Stimulated activated CD8-positive, alpha-beta memory T cell treated with anti-CD3 and anti-CD28 coated beads, Interleukin-2, amount 100 ng/mL, for 48 hours (primary cell): ENCODE results near the gene DNAJB2.
A peak's percentile ranks its signal among the peaks of the same experiment; 100 is the strongest.

Experiments used
- DNase-seq, 2 donors: peaks; one replicate each; pipeline ENCODE4 v3.0.0-alpha.2; 2020; ENCODE audit warnings: low read depth in 2 of 2

Gene DNAJB2

DNA sequence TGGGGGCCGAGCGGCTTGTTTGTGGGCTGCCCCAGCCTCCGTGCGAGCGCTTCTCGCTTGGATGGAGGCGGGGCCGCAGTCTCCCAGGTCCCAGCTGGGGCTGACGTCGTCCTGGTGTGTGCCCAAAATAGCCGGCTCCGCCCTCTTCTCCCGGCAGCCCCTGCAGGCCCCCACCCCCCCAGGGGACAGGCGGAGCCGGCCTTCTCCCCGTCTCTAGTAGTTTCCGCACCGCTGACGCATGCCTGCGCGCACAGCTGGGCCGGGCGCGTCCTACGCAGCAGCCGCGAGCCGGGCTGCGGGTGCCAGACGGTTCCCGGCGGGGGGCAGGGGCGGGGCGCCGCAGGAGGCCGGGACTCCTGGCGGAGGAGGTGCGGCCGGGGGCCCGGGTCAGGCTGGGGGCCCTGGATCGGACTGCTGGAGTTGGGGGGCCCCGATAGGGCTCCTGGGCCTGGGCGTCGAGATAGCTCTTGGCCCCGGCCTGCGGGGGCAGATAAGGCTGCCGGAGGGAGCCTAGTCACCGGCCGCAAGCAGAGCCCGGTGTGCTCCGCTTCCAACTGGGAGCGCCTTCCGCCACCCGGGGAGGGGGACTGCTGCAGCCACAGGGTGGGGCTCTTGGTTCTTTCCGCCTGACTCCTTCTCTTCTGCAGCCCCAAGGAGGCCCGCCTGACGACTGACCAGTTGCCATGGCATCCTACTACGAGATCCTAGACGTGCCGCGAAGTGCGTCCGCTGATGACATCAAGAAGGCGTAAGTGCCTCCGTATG is at the start of gene DNAJB2:
TSS of gene DNAJB2 (plus strand) at position 216 of the 765 bp plus-strand sequence. CDS start at position 684, 468 bp downstream.
- peak; percentile 99 to 100 for DNase-seq

DNA sequence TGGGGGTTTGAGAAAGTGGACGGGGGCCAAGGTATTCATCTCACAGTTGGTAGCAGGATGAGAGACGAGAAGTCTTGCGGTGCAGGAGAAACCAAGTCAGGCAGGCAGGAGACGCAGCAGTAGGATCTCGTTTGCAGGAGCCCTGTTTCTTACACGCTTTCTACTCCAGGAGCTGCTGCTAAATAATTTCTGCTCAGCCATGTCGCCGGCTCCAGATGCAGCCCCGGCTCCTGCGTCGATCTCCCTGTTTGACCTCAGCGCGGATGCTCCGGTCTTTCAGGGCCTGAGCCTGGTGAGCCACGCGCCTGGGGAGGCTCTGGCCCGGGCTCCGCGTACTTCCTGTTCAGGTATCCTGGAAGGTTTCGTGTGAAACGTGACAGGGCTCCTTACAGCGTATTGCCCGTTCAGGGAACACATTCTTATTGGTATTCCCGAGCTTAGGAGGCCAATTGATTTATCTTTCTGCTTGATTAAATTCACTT is 49.1 kb upstream of the DNAJB2 start:
- no peak for DNase-seq

DNA sequence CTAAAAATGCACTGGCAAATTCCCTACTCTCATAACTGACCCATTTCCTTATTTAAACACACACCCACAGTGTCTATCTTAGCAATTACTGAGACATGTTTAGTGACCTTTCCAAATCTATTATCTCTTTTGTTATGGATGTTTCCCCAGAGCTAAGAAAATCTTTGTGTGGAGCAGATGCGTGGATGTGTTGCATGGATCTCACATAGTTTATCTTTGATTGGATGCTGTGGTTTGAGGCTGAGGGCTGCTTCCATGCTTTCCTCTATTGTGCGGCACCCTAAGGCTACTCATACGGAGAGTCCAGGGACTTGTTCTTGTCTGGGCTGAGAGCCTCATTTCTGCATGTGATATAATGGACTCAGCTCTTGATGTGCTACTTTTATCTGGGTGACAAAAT is 44.8 kb upstream of the DNAJB2 start:
- DNase-seq: no peak

DNA sequence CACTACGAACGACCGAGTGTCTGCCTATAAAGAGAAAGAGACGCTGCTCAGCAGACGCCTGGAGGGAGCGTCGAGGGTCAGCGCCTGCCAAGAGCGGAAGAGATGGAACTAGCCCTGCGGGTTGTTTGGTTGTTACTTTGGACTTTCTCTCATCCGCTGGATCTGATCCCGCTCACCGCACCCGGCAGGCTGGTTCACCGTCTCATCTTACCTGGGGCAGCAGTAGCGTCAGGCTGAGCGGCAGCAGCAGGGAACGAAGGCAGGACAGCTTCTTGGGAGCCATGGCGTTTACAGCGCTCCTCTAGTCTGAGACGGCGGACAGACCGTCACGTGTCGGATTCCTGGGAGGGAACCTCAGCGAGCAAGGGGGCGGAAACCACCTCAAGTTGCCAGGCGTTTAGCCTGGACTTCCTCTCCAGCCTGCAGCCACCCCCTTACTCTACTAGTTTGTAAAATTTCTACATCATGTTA is 35.8 kb upstream of the DNAJB2 start:
- DNase-seq: no peak

DNA sequence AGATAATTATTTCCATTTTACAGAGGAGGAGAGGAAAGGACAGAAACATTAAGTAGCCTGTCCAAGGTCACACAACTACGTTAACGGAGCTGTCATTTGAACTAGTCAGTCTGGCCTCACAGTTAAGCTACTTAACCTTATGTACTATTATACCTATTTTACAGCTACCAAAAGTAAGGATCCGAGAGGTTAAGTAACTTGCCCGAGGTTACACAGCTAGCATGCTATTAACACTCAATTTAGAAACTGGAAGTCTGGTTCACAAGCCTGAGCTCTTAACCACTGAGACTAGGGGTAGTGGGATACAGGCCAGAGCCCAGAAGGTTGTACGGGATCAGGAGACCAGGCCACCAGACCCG is 34.4 kb upstream of the DNAJB2 start:
- no peak for DNase-seq

DNA sequence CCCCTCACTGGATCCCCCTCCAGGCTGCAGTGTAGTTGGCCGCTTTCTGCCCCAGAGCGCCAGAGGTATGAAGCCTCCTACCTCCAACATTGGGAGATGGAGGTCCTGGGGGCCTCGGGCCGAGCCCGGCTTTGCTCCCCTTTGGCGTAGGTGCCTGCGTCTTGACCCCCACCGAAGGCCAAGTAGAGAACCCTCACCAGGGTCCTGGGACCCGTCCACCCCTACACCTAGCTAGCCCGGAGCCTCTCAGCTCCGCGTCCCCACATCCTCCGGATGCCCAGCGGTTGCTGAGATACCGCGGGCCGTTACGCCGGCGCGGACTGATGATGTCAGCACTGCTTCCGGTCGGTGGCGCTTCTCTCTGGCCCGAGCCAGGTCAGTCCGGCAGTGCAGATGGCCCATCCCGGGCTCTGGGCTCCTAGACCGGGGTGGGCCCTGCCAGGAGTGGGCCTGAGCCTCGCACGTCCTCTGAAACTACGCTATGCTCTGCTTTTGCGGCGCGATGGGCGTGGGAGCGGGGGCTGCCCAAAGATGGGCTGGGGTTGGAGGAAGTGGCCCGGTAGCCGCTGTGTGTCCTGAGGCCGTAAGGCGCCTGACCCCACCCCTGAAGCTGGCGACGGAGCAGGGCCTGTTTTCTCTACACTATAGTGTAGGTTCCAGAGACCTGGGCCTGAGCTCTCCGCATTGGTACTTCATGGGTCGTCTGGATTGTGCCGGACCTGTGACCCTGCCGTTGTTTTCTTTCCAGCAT is 33.8 kb upstream of the DNAJB2 start, which contains the start of the genes GLB1L and STK16:
TSS of gene GLB1L (minus strand) at position 297 of the 751 bp plus-strand sequence. CDS start 1,871 bp downstream, outside the sequence.
TSS of gene STK16 (plus strand) at position 332 of the 751 bp plus-strand sequence. CDS start 521 bp downstream, outside the sequence.
- peak; percentile 84 to 92 for DNase-seq

DNA sequence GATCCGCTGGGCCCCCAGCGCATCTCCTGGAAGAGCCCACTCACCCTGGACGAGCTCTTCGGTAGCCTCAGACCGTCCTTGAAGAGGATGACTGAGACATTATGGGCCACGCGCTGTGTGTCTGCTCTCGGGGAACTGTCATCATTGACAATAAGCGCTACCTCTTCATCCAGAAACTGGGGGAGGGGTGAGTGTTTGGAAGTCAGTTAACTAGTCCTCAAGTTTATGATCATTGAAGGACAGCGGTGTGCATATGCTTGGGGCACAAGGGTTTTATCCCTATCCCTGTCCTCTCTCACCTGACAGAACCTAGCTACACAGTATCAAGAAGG is 33.3 kb upstream of the DNAJB2 start:
- no peak for DNase-seq

DNA sequence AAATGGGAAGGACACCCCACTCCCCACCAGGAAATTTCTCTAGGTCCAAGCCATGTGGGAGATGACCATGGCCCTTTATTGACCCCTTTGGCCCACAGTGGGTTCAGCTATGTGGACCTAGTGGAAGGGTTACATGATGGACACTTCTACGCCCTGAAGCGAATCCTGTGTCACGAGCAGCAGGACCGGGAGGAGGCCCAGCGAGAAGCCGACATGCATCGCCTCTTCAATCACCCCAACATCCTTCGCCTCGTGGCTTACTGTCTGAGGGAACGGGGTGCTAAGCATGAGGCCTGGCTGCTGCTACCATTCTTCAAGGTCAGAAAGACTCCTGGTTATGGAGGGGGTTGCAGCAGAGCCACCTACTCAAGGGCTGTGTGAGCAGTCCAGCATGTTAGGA is 32.6 kb upstream of the DNAJB2 start:
- no peak for DNase-seq

DNA sequence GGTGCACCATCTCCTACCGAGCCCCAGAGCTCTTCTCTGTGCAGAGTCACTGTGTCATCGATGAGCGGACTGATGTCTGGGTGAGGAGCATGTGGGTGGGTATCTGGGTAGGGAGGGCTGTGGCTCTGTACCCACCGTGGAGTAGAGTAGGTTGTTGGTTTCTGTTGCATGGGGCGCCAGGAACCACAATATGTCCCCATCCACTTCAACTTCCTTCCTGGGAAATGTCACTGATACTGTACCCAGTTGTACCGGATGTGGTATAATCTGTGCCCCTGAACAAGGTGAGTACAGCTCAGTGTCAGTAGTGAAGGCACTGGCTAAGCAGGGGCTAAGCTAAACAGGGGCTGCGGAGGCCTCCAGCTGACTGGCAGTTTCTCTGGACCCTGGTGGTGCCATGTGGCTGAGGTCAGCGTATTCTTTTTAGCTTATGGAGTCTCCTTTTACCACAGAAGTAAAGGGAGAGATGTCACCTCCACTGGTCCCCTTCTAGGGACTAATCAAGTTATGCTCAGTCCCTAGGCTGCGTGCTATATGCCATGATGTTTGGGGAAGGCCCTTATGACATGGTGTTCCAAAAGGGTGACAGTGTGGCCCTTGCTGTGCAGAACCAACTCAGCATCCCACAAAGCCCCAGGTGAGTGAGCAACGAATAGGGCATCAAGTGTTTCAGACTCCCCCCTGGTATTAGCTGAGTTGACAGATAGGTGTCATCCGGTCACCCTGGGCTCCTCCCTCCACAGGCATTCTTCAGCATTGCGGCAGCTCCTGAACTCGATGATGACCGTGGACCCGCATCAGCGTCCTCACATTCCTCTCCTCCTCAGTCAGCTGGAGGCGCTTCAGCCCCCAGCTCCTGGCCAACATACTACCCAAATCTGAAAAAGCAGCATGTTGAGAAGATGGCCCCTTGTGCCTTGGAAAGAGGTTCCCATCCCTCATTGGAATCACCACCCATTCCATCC is 31.2 kb upstream of the DNAJB2 start:
- no peak for DNase-seq

GRCh38 chr2:219248845-219249202 is 30.3 kb upstream of the DNAJB2 start:
- DNase-seq: no peak

- no peak for DNase-seq
Measured at GRCh38 chr2:219249203-219249980, 29.8 kb upstream of the DNAJB2 start.

DNA sequence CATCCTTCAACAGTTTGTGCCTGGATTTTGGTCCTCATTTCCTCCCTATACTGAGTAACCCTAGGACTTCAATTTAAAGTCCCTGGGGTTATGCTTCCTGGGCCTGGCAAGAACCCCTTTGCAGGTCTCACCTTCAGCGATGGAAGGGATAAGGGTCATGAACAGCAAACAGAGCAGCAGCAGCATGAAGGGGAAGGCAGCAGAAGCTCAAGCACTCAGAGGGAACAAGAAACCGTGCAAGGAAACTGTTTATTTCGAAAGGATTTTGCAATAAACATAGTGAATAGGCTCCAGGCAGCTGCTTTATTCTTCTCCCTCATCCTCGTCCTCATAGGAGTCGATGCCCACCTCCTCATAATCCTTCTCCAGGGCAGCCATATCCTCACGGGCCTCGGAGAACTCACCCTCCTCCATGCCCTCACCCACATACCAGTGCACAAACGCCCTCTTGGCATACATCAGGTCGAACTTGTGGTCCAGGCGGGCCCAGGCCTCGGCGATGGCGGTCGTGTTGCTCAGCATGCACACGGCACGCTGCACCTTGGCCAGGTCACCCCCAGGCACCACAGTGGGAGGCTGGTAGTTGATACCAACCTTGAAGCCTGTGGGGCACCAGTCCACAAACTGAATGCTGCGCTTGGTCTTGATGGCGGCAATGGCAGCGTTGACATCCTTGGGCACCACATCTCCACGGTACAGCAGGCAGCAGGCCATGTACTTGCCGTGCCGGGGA is 29.0 kb upstream of the DNAJB2 start:
- no peak for DNase-seq

GRCh38 chr2:219251656-219252055 is 27.5 kb upstream of the DNAJB2 start:
- no peak for DNase-seq

- DNase-seq: no peak
Measured at GRCh38 chr2:219252084-219252483, 27.1 kb upstream of the DNAJB2 start.

DNA sequence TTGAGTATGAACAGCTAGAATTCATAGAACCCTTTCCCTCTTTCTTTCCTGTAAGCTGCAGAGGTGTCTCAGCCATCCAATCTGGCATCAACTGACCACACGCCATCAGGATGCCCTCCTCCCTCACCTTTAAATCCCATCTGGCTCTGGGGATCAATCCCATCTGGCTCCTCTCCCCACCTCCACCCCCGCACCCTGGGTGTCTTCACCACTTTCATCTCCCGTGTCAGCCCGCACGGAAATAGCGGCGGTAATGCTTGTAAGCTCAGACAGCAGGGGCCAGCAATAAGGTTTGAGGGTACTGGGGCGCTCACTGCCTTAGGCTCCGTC is 26.6 kb upstream of the DNAJB2 start:
- no peak for DNase-seq

- DNase-seq: no peak
Measured at GRCh38 chr2:219252900-219253752, 26.0 kb upstream of the DNAJB2 start, which contains the start of gene TUBA4B. Gene TUBA4B (plus strand): TSS chr2:219253243. CDS start chr2:219253408, 165 bp downstream.

DNA sequence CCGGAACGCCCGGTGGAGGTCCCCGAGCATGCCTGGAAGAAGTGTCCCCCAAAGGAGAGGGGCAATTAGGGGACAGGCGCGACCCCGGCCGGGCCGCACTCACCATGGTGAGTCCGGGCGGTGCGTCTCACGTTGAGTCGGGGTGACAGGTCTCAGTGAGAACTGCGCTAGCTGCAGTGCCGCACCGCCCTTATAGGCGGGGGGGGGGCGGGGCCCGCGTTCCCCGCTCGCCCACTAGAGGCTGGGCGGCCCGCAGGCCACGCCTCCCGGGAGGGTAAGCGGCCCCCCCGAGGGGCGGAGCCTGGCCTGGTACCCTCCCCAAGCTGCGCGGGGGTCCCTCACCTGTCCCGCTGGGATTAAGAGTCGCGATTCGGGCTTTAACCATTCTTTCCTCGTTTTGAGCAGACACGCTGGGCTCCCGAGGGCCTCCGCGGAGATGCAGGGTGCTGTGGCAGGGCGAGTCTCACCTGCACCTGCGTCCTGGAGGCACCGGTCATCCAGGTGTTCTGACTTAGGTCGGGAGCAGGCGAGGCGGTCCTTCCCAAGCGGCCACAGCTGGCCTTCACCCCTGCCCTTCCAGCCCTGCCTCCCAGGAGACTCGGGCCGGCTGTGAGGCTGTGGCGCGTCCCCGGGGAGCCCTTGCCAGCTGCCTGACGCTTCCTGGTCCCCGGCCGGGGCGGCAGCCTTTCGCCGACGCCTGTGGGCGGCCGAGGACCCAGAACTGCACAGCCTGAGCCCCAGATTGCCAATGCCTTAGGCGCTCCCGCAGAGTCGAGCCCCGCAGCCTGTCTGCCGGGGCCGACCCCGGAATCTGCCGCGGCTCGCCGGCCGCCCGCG is 25.2 kb upstream of the DNAJB2 start, which contains the start of gene TUBA4A:
TSS of gene TUBA4A (minus strand) at position 166 of the 837 bp plus-strand sequence. CDS start at position 106, 60 bp downstream.
- peak; percentile 85 to 86 for DNase-seq

- no peak for DNase-seq
Measured at GRCh38 chr2:219254590-219255201, 24.5 kb upstream of the DNAJB2 start.
